Transverse colon (tissue), 4 donors: Measurements from ENCODE around the gene KCTD14. TPM values are rescaled to one million over a fixed set of nuclear protein-coding genes. Genes with fewer than 3 reads are reported as not detected.

Source experiments
- DNase-seq: peaks from one replicate; pipeline ENCODE4 v3.0.0-alpha.2; 2019
- H3K27ac ChIP-seq, 4 donors: fragments of 200-600 bp; sonication (generic); 2 replicates each; pipeline ENCODE4 v1.5.1; 2016 to 2018; ENCODE audit warnings: inconsistent platforms in 4 of 4
- H3K27me3 ChIP-seq: fragments of 200-600 bp; sonication (generic); 2 replicates; pipeline ENCODE4 v1.5.1; 2017; ENCODE audit warnings: inconsistent platforms
- H3K36me3 ChIP-seq, 4 donors: fragments of 200-600 bp; sonication (generic); 2 replicates each; pipeline ENCODE4 v1.5.1; 2017 to 2019; ENCODE audit warnings: inconsistent platforms in 4 of 4
- H3K4me1 ChIP-seq, 4 donors: fragments of 200-600 bp; sonication (generic); 2 replicates each; pipeline ENCODE4 v1.5.1; 2017 to 2020; ENCODE audit warnings: inconsistent platforms in 4 of 4
- H3K4me3 ChIP-seq, 4 donors: fragments of 200-600 bp; sonication (generic); 1 replicate in 1 of 4; 2 replicates in 3 of 4; pipeline versions ENCODE4 v1.5.1 to v1.6.1; 2017 to 2019; ENCODE audit warnings: inconsistent platforms in 4 of 4
- H3K9me3 ChIP-seq, 2 donors: fragments of 200-600 bp; sonication (generic); 2 replicates each; pipeline ENCODE4 v1.5.1; 2017 to 2019; ENCODE audit warnings: inconsistent platforms in 2 of 2
- EP300 ChIP-seq: sonication (generic); formaldehyde crosslinking; IDR thresholded peaks from one replicate; pipeline ENCODE4 v1.6.1; 2017; ENCODE audit warnings: antibody characterized with exemption, low read depth
- POLR2A ChIP-seq: fragments of 450-650 bp; IDR thresholded peaks from one replicate; pipeline ENCODE4 v1.6.1; 2016; ENCODE audit warnings: antibody characterized with exemption, mild to moderate bottlenecking, moderate library complexity
- POLR2AphosphoS5 ChIP-seq, 3 donors: sonication (generic); formaldehyde crosslinking; IDR thresholded peaks; one replicate each; pipeline ENCODE4 v1.6.1; 2016; ENCODE audit warnings: antibody characterized with exemption in 3 of 3
- WGBS, 2 donors: methylation state at CpG; one replicate each; pipeline ENCODE4 v1.1.5; 2018; ENCODE audit warnings: low coverage in 1 of 2; 5-methylcytosine and 5-hydroxymethylcytosine counted together
- in situ Hi-C, 4 donors: fragments of 200-750 bp; cut with MboI; loops; one replicate each; pipeline versions ENCODE4 v1.15.0 to v1.15.1; 2017; ENCODE audit warnings: low sequenced_read_pairs in 3 of 4, low pct_ligation_motif_present in 1 of 4, low pct_unique_long_range_greater_than_20kb in 1 of 4
- intact Hi-C: fragments of 100-400 bp; cut with DNase I; formaldehyde crosslinking; loops from one replicate; pipeline ENCODE4 v1.15.1; 2023; ENCODE audit warnings: low total_unique reads
- total RNA-seq, 4 donors: library from RNA; depleted of rRNA; stranded (reverse); fragments of >200 nt; gene quantifications; one replicate each; pipeline ENCODE4 v1.1.0, GENCODE V29; 2016
- TF ChIP-seq, protein P1 (sequence below), 5 experiments: fragments of 200-600 bp in 3 of 5; fragments of 450-650 bp in 2 of 5; sonication (generic) in 3 of 5; IDR thresholded peaks; 1 replicate in 2 of 5; 2 replicates in 3 of 5; pipeline ENCODE4 v1.5.1; 2016 to 2017; ENCODE audit warnings: antibody characterized with exemption in 5 of 5, inconsistent platforms in 3 of 5, mild to moderate bottlenecking in 2 of 5, moderate library complexity in 1 of 5

The KCTD14 gene
- total RNA-seq, 4 donors from 2014 or later = 1.2 to 8.6 (median 5.1) TPM

DNA sequence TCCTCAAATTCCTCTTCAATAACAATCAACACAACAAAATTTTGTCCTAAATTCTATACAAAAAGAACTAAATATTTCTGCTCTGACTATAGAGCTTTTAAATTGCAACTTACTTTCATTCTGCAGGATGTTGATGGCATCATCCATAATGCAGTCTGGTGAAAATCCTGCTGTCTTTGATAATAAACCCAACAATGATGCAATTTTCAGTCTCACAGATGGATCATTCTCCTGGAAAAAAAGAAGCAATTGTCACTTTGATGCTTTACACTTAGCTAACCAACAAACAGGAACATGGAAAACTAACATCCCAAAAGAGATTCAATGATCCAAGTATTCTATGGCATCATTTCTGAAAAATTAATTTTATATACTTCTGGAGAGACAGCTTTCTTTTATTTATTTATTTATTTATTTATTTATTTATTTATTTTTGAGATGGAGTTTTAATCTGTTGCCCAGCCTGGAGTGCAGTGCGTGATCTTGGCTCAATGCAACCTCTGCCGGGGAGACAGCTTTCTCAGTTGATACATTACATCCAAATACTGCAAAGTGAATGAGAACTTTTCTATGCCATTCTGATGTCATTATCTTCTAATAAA is 41.6 kb downstream of the KCTD14 start:
- intact Hi-C loops = no loop called here
- Histone ChIP-seq H3K4me3 (no peak overlapping the region), H3K9me3 (no peaks in the 10 kb centered on the region), H3K27ac (no peak overlapping the region), H3K27me3 (no peaks in the 10 kb centered on the region), H3K4me1 (no peaks in the 10 kb centered on the region), H3K36me3 (peaks cover 0 to 37% (median 9%) of the 10 kb centered on the region in 4 donors)
- in situ Hi-C loops = no loop called here
- TF ChIP-seq POLR2AphosphoS5 (IDR thresholded peaks at IDR 0.05) (no peak), POLR2A (no peak), EP300 (no peak)
- TF ChIP-seq, protein P1, sequence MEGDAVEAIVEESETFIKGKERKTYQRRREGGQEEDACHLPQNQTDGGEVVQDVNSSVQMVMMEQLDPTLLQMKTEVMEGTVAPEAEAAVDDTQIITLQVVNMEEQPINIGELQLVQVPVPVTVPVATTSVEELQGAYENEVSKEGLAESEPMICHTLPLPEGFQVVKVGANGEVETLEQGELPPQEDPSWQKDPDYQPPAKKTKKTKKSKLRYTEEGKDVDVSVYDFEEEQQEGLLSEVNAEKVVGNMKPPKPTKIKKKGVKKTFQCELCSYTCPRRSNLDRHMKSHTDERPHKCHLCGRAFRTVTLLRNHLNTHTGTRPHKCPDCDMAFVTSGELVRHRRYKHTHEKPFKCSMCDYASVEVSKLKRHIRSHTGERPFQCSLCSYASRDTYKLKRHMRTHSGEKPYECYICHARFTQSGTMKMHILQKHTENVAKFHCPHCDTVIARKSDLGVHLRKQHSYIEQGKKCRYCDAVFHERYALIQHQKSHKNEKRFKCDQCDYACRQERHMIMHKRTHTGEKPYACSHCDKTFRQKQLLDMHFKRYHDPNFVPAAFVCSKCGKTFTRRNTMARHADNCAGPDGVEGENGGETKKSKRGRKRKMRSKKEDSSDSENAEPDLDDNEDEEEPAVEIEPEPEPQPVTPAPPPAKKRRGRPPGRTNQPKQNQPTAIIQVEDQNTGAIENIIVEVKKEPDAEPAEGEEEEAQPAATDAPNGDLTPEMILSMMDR (IDR thresholded peaks at IDR 0.05) = no peak
- 96 to 100% methylated on average over 2 of the region's 2 CpGs for WGBS, 2 donors
- no peak for DNase-seq

DNA sequence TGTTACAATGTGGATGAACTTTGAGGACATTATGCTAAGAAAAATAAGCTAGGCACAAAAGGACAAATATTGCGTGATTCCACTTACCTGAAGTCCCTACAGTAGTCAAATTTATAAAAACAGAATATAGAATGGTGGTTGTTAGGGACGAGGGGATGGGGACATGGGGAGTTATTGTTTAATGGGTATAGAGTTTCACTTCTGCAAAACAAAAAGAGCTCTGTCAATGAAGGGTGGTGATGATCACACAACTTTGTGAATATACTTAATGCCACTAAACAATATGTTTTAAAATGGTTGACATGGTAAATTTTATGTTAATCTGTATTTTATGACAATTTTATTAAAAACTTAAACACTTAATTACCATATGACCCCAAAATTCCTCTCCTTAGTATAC is 54.7 kb downstream of the KCTD14 start:
- Histone ChIP-seq H3K4me3 (no peak overlapping the region), H3K4me1 (no peaks in the 10 kb centered on the region), H3K27me3 (no peaks in the 10 kb centered on the region), H3K27ac (no peak overlapping the region), H3K9me3 (no peaks in the 10 kb centered on the region), H3K36me3 (peaks cover 0 to 8% (median 0%) of the 10 kb centered on the region in 4 donors)
- WGBS, 2 donors = 83 to 94% methylated on average over 2 of the region's 2 CpGs
- intact Hi-C loops = loop anchor here (10.0 kb wide), 1 partner anchor 1164 kb away; no protein-coding TSS in a partner anchor
- TF ChIP-seq, protein P1 (IDR thresholded peaks at IDR 0.05) = no peak
- TF ChIP-seq POLR2AphosphoS5 (IDR thresholded peaks at IDR 0.05) (no peak), POLR2A (no peak), EP300 (no peak)
- no peak for DNase-seq
- in situ Hi-C loops = no loop called here

DNA sequence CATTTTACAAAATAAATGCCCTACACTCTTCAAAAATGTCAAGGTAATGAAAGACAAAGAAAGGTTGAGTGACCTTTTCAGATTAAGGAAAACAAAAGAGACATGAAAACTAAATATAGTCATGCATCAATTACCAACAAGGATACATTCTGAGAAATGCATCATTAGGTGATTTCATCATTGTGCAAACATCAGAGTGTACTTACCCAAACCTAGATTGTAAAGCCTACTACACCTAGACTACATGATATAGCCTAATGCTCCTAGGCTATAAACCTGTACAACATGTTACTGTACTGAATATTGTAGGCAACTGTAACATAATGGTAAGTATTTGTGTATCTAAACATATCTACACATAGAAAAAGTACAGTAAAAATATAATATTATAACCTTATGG is 55.3 kb downstream of the KCTD14 start:
- H3K4me3 ChIP-seq = no peak overlapping the region
- peaks cover 0 to 8% (median 0%) of the 10 kb centered on the region in 4 donors for H3K36me3 ChIP-seq
- H3K27me3 ChIP-seq = no peaks in the 10 kb centered on the region
- no peak overlapping the region for H3K27ac ChIP-seq
- DNase-seq = no peak
- TF ChIP-seq POLR2AphosphoS5 (IDR thresholded peaks at IDR 0.05) (no peak), EP300 (no peak), POLR2A (no peak)
- TF ChIP-seq, protein P1 (IDR thresholded peaks at IDR 0.05) = no peak
- H3K9me3 ChIP-seq = no peaks in the 10 kb centered on the region
- intact Hi-C loops (loop anchor here (10.0 kb wide), 1 partner anchor 1163 kb away; no protein-coding TSS in a partner anchor), in situ Hi-C loops (no loop called here)
- H3K4me1 ChIP-seq = no peaks in the 10 kb centered on the region

DNA sequence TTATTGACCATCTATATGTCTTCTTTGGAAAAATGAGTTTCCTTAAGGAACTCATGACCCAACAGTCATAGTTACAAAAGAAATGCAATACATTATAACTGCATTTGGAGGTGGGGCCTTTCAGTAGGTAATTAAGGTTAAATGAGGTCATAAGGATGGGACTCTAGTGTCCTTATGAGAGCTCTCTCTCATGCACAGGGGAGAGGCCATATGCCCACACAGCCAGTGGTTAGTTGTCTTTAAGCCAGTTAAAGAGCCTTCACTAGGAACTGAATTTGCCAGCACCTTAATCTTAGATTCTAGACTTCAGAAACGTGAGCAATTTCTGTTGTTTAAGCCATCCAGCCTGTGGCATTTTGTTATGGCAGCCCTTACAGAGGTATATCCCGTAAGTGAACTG is 56.0 kb downstream of the KCTD14 start:
- intact Hi-C loops (loop anchor here (10.0 kb wide), 1 partner anchor 1162 kb away; no protein-coding TSS in a partner anchor), in situ Hi-C loops (no loop called here)
- WGBS, 2 donors = 95% methylated on average over 2 of the region's 2 CpGs; no CpG with 5 or more reads in 1 of the 2 donors
- Histone ChIP-seq H3K4me3 (no peak overlapping the region), H3K9me3 (no peaks in the 10 kb centered on the region), H3K27me3 (no peaks in the 10 kb centered on the region), H3K27ac (no peak overlapping the region), H3K36me3 (peaks cover 0 to 8% (median 0%) of the 10 kb centered on the region in 4 donors), H3K4me1 (no peaks in the 10 kb centered on the region)
- DNase-seq = no peak
- no peak for TF ChIP-seq POLR2AphosphoS5 (IDR thresholded peaks at IDR 0.05)
- no peak for TF ChIP-seq POLR2A
- no peak for TF ChIP-seq EP300
- TF ChIP-seq, protein P1 (IDR thresholded peaks at IDR 0.05) = no peak
